Stimulated activated CD4-positive, alpha-beta T cell treated with anti-CD3 and anti-CD28 coated beads, Interleukin-1b, Interleukin-23, amount 100 ng/mL, for 24 hours (primary cell): ENCODE results near the gene UBXN7.
"Not testable (repeated sequence)": the region's sequence is repeated elsewhere in the genome, so short reads cannot be mapped to it uniquely, and the experiment has no call there.

Experiments
- DNase-seq, 4 experiments: peaks; one replicate each; pipeline ENCODE4 v3.0.0-alpha.2; 2020; ENCODE audit warnings: low read depth in 4 of 4, low spot score in 1 of 4

UBXN7 gene

DNA sequence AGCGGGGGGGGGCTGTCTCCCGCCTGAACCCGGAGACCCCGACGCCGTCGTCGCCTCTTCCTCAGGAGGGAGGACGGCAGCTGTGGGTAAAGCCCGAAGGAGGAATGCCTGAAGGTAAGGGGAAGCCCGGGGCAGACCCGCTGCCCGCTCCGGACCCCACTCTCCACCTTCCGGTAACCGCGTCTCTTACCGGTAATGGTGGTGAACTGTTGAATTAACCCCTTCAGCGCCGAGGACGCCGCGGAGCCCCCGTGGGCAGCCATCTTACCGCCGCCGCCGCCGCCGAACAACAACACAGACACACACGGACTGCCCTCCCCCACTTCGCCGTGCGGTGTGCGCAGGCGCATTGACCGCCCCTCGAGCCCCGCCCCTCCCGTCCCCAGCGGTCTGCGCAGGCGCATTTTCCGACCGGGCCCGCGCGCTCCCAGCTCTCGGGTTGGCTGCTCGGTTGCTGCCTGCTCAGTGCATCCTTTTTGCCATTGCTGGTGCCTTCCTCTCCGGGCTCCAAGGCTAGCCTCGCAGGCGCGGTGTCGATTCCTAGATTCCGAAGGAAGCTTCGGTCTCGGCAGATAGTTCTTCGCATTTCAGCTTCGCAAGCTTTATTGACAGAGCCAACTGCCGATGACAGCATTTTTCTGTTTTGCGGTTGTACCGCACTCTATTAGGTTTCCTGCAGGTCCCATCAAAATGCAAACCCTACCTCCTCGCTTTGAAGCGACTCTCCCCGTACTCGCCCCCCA, at the start of gene UBXN7:
UBXN7 (minus strand) TSS at position 291 of the 743 bp plus-strand sequence; CDS start at position 263, 28 bp downstream.
- DNase-seq: peak; percentile 93 to 98 (median 95)

DNA sequence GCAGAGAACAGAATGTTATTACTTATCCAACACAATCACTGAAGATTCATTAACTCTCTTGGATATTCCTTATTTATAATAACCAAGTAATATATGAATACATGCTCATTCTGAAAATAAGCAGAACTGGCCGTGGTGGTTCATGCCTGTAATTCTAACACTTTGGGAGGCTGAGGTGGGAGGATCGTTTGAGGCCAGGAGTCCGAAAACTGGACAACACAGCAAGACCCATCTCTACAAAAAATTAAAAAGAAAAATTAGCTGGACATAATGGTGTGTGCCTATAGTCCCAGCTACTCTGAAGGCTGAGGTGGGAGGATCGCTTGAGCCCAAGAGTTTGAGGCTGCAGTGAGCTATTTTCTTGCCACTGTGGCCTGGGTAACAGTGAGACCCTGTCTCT, 45.5 kb upstream of the UBXN7 start:
- DNase-seq: no peak

DNA sequence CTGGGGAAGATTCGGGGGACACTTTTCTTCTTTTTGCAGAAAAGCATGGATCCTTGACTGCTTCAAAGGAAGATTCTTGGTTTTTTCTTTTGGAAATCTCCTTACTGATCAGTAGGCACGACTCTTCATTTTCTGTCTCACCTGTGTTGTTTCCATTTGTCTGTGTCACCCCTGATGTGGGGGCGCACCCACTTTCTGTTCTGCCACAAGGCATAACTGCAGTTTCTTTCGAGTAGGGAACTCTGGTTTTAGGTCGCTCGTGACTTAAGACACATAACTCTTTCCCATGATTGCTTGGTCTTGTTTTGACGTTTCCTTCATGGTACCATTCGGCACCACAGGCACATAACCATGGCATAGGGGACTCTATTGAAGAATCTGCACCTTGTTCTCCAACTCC, 40.1 kb upstream of the UBXN7 start:
- DNase-seq: no peak

DNA sequence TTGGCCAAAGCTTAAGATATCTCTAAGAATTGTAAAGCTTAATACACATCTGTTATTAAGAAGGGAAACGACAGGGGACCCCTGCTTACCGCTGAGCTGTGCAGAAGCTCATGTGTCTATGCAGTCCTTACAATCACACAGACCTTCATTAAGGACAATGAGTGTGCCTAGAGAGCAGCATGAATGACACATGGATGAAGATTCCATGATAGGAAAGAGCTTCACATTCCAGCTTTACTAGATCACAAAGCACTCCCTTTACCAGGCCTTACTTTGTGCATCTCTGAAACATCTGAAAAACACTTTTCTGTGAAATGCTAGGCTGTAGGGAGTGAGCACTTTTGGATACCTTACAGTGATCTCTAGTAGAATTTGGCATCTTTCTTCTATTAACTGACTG, 39.3 kb upstream of the UBXN7 start:
- DNase-seq: no peak

DNA sequence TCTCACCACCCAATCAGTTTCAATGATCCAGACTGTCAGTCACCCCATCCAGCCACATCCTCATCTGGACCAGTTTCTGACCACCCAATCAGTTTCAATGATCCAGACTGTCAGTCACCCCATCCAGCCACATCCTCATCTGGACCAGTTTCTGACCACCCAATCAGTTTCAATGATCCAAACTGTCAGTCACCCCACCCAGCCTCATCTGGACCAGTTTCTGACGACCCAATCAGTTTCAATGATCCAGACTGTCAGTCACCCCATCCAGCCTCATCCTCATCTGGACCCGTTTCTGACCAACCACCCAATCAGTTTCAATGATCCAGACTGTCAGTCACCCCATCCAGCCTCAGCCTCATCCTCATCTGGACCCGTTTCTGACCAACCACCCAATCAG, 38.0 kb upstream of the UBXN7 start:
- not testable (repeated sequence) for DNase-seq

DNA sequence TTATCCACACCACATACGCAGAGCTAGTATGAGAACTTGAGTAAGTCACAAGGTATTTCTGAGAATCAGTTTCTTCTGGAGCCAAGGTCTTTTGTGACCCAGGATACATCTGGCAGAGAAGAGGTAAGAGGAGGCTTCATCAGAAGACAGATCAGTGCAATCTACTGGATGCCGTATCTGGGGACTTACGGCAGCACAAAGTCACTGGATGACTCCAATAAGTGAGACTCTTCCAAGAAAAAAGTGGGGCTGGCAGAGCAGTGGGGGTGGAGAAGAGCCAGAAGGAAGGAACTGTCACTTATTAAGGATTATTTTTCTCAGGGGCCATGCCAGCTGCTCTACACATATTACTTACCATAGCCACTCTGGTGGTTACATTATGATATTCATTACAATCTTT, 31.6 kb upstream of the UBXN7 start:
- no peak for DNase-seq

GRCh38 chr3:196463478-196463756, 31.2 kb upstream of the UBXN7 start:
- DNase-seq: no peak

GRCh38 chr3:196462680-196463477, 30.7 kb upstream of the UBXN7 start:
- DNase-seq: not testable (repeated sequence)

- DNase-seq: no peak
These were observed 25.8 kb upstream of the UBXN7 start for GRCh38 chr3:196458063-196458462.

- DNase-seq: not testable (repeated sequence)
These were observed 25.2 kb upstream of the UBXN7 start for GRCh38 chr3:196457470-196457869.

DNA sequence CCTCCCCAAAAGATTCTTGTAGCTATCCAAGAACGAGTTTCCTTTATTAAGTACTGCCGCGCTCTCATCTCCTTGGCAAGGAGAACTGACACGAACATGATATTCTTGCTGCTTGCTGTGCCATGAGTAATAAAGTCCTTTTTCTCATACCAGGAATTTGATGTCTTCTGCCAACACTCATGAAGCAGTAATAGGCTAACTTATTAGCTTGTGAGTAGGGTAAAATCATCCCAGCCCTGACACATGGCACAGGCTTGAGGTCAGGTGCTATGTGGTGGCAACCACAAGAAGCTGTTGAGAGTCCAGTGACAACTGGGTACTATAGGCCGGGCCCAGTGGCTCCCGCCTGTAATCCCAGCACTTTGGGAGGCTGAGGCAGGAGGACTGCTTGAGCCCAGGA, 22.7 kb upstream of the UBXN7 start:
- DNase-seq: no peak

DNA sequence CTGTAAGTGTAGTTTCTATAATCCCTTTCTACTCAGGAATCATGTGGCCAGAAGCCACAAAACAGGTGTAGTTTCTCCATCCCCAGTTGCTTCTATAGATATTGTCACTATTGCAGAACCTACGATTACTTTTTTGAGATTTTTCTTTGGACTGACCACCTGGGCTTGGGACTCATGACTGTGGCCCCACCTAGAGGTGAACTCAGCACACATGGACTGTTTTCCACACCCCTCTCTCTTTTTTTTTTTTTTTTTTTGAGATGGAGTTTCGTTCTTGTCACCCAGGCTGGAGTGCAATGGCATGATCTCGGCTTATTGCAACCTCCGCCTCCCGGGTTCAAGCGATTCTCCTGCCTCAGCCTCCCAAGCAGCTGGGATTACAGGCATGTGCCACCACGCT, 13.2 kb upstream of the UBXN7 start:
- not testable (repeated sequence) for DNase-seq

DNA sequence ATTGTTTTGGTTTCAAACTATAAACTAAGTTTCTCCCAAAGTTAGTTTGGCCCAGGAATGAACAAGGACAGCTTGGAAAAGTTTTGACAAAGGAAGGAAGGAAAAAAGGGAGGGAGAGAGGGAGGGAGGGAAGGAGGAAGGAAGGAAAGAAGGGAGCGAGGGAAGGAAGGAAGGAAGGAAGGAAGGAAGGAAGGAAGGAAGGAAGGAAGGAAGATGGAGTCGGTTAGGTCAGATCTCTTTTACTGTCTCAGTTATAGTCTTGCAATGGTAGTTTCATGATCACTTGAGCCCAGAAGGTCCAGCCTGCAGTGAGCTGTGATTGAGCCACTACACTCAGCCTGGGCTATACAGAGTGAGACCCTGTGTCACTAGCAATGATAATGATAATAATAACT, 12.3 kb upstream of the UBXN7 start:
- DNase-seq: no peak

GRCh38 chr3:196440696-196441095, 8.5 kb upstream of the UBXN7 start:
- DNase-seq: no peak

- no peak for DNase-seq
These were observed 7.9 kb upstream of the UBXN7 start for GRCh38 chr3:196440041-196440537.

GRCh38 chr3:196431181-196432136, 768 bp downstream of the UBXN7 start:
- DNase-seq: no peak

DNA sequence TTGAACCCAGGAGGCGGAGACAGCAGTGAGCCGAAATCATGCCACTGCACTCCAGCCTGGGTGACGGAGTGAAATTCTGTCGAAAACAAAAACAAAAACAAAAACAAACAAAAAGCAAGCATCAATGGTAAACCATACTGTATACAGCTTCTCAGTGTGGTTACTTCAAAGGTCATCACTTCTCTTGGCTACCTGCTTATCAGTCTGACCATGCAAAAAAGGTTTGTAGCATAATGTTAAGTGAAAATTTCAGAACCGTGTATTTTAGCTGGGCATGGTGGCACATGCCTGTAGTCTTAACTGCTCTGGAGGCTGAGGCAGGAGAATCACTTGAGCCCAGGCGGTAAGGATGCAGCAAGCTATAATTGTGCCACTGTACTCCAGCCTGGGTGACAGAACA, 4.2 kb downstream of the UBXN7 start:
- DNase-seq: no peak

GRCh38 chr3:196424421-196424820, 7.8 kb downstream of the UBXN7 start:
- DNase-seq: not testable (repeated sequence)

DNA sequence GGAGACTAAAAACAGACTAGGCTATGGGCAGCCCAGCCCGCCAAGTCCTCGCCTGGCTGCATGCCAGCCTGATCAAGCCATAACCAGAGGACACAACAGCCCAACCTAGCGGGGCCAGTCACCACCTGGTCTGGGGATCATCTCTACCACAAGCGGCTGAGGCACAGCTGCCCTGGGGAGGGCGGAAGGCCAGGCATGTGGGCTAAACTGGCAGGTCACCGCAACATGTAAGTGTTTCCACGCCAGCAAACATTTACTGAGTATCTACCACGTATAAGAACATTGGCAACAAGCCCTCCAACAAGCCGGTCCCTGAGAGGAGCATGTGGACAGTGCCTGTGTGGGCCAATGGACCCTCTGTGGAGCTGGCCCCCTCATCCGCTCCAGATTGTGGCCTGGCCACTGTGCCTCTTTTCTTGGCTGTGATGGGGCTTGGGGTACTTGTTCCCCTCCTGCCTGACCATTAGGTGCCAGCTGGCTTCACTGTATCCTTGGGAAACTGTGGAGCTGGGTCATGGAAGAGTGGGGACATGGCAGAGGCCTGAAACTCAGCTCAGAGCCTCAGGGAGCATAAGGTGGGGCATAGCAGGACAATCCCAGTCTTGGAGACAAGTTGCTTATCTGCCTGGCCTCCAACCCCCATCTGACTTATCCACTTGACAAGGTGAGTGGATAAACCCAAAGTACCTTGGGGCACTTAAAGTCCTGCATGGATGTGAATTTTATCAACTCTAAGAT, 9.0 kb downstream of the UBXN7 start:
- DNase-seq: no peak

GRCh38 chr3:196421668-196422067, 10.6 kb downstream of the UBXN7 start:
- not testable (repeated sequence) for DNase-seq

GRCh38 chr3:196419386-196419785, 12.8 kb downstream of the UBXN7 start:
- DNase-seq: no peak
